Inflammatory macrophage (primary cell): ENCODE data around the gene CYB561D2.

Experiments
- DNase-seq, 2 donors: peaks; one replicate each; pipeline ENCODE4 v3.0.0-alpha.2; 2020 to 2022

CYB561D2 gene

GRCh38 chr3:50323614-50324199 lies 27.0 kb upstream of the CYB561D2 start:
- peak in 1 of 2 donors; percentile 21 for DNase-seq

GRCh38 chr3:50324351-50325112 lies 26.1 kb upstream of the CYB561D2 start:
- DNase-seq: peak; percentile 60 to 63

- no peak for DNase-seq
These were observed 25.6 kb upstream of the CYB561D2 start for GRCh38 chr3:50325113-50325480.

- DNase-seq: no peak
These were observed 25.0 kb upstream of the CYB561D2 start for GRCh38 chr3:50325497-50326181.

- no peak for DNase-seq
These were observed 24.5 kb upstream of the CYB561D2 start for GRCh38 chr3:50326182-50326541.

- no peak for DNase-seq
These were observed 23.5 kb upstream of the CYB561D2 start for GRCh38 chr3:50327129-50327528.

GRCh38 chr3:50327943-50328691 lies 22.5 kb upstream of the CYB561D2 start, which contains the start of gene TUSC2:
Gene TUSC2, minus strand, starts transcription at chr3:50328223. Its CDS starts 124 bp downstream, at chr3:50328099.
- peak; percentile 97 to 98 for DNase-seq

GRCh38 chr3:50330330-50330729 lies 20.3 kb upstream of the CYB561D2 start:
- no peak for DNase-seq

GRCh38 chr3:50331364-50331907 lies 19.2 kb upstream of the CYB561D2 start:
- no peak for DNase-seq

- no peak for DNase-seq
These were observed 16.8 kb upstream of the CYB561D2 start for GRCh38 chr3:50333744-50334328.

- no peak for DNase-seq
These were observed 16.2 kb upstream of the CYB561D2 start for GRCh38 chr3:50334339-50335075.

- DNase-seq: no peak
These were observed 14.0 kb upstream of the CYB561D2 start for GRCh38 chr3:50336452-50337174.

- DNase-seq: peak; percentile 100
These were observed 13.3 kb upstream of the CYB561D2 start for GRCh38 chr3:50337175-50337861.

- peak; percentile 56 to 64 for DNase-seq
These were observed 11.7 kb upstream of the CYB561D2 start for GRCh38 chr3:50338965-50339364.

- no peak for DNase-seq
These were observed 11.0 kb upstream of the CYB561D2 start for GRCh38 chr3:50339485-50340146.

GRCh38 chr3:50340147-50340447 lies 10.6 kb upstream of the CYB561D2 start:
- no peak for DNase-seq

- peak; percentile 85 to 87 for DNase-seq
These were observed 10.0 kb upstream of the CYB561D2 start, which contains the start of gene RASSF1 for GRCh38 chr3:50340448-50341329. Gene RASSF1, minus strand, starts transcription at chr3:50340836. Its CDS starts 31 bp downstream, at chr3:50340805.

- DNase-seq: no peak
These were observed 9.1 kb upstream of the CYB561D2 start for GRCh38 chr3:50341537-50341936.
